ENCODE measurements around the gene CLEC4A.

- TF ChIP-seq CTCF (optimal IDR thresholded peaks at IDR 0.05 in 1 of 3, IDR thresholded peaks at IDR 0.05 in 1 of 3, conservative IDR thresholded peaks at IDR 0.05 in 1 of 3; ENCODE audit: extremely low read depth in 1 of 3, insufficient read depth in 2 of 3, low read length in 3 of 3) (no peak), EZH2 (IDR thresholded peaks at IDR 0.05; ENCODE audit: low read length) (no peak)
Measured at GRCh38 chr12:8154526-8154925, 31.1 kb downstream of the CLEC4A start.
